WTC11 (cell line): ENCODE data around the gene RHOBTB3. TPM values are rescaled to one million over a fixed set of nuclear protein-coding genes. Genes with fewer than 3 reads are reported as not detected.

Source experiments
- ATAC-seq: fragments of 200-7000 bp; cut with Tn5 transposase; 2 replicates; pipeline ENCODE4 v1.10.0; 2021; ENCODE audit warnings: mild to moderate bottlenecking, moderate library complexity
- CTCF ChIA-PET: fragments of 300-600 bp; sonication (Branson Sonifier 250); formaldehyde crosslinking; loops from one replicate; lab custom pipeline; 2021; ENCODE audit warnings: antibody characterized with exemption; lab: Charles Lee
- POLR2A ChIA-PET: fragments of 350-600 bp; sonication (Branson Sonifier 250); formaldehyde crosslinking; loops from one replicate; lab custom pipeline; 2021; ENCODE audit warnings: antibody characterized with exemption; lab: Charles Lee
- DNase-seq: peaks from one replicate; pipeline ENCODE4 v3.0.0; 2021; ENCODE audit warnings: low spot score
- H3K27ac Mint-ChIP-seq: 2 replicates; pipeline ENCODE4 v1.8.0; 2021; ENCODE audit warnings: mixed read lengths
- H3K27me3 Mint-ChIP-seq: 2 replicates; pipeline ENCODE4 v1.8.0; 2021; ENCODE audit warnings: low read depth, mild to moderate bottlenecking, moderate library complexity, mixed read lengths
- H3K36me3 Mint-ChIP-seq: 2 replicates; pipeline ENCODE4 v1.8.0; 2021; ENCODE audit warnings: mixed read lengths
- H3K4me1 Mint-ChIP-seq: 2 replicates; pipeline ENCODE4 v1.8.0; 2022; ENCODE audit warnings: mixed read lengths
- H3K4me3 Mint-ChIP-seq: 2 replicates; pipeline ENCODE4 v1.8.0; 2021; ENCODE audit warnings: mild to moderate bottlenecking, moderate library complexity, mixed read lengths
- H3K9me3 Mint-ChIP-seq: 2 replicates; pipeline ENCODE4 v1.8.0; 2021; ENCODE audit warnings: mixed read lengths
- ATF1 ChIP-seq: sonication (generic); formaldehyde crosslinking; IDR thresholded peaks from 2 replicates; pipeline ENCODE4 v1.8.1; 2023; ENCODE audit warnings: mild to moderate bottlenecking, moderate library complexity, missing genetic modification reagents
- CBFB ChIP-seq: sonication (generic); formaldehyde crosslinking; IDR thresholded peaks from 2 replicates; pipeline ENCODE4 v1.8.1; 2022; ENCODE audit warnings: mild to moderate bottlenecking, low read depth, missing genetic modification reagents
- EMX1 ChIP-seq: fragments of 250-450 bp; sonication (Bioruptor Pico); IDR thresholded peaks from 2 replicates; pipeline ENCODE4 v1.8.0; 2021; ENCODE audit warnings: mild to moderate bottlenecking
- GABPB1 ChIP-seq: sonication (generic); formaldehyde crosslinking; IDR thresholded peaks from 2 replicates; pipeline ENCODE4 v1.8.1; 2023; ENCODE audit warnings: mild to moderate bottlenecking, missing genetic modification reagents
- IRF2 ChIP-seq: sonication (generic); formaldehyde crosslinking; IDR thresholded peaks from 2 replicates; pipeline ENCODE4 v1.8.0; 2022; ENCODE audit warnings: low read depth, missing genetic modification reagents, borderline replicate concordance
- MYBL2 ChIP-seq: sonication (generic); formaldehyde crosslinking; IDR thresholded peaks from 2 replicates; pipeline ENCODE4 v1.8.1; 2023; ENCODE audit warnings: mild to moderate bottlenecking, moderate library complexity, missing genetic modification reagents
- NFE2L1 ChIP-seq: sonication (generic); formaldehyde crosslinking; IDR thresholded peaks from 2 replicates; pipeline ENCODE4 v1.8.1; 2023; ENCODE audit warnings: missing genetic modification reagents
- OVOL2 ChIP-seq: fragments of 250-450 bp; sonication (Bioruptor Pico); IDR thresholded peaks from 2 replicates; pipeline ENCODE4 v1.9.0; 2021; ENCODE audit warnings: mild to moderate bottlenecking, borderline replicate concordance
- TEAD4 ChIP-seq: sonication (generic); formaldehyde crosslinking; IDR thresholded peaks from 2 replicates; pipeline ENCODE4 v1.8.0; 2022; ENCODE audit warnings: mild to moderate bottlenecking, missing genetic modification reagents
- ZNF138 ChIP-seq: sonication (generic); formaldehyde crosslinking; conservative IDR thresholded peaks from 2 replicates; pipeline ENCODE4 v1.8.1; 2022; ENCODE audit warnings: mild to moderate bottlenecking, moderate library complexity, missing genetic modification reagents
- ZNF263 ChIP-seq: sonication (generic); formaldehyde crosslinking; IDR thresholded peaks from 2 replicates; pipeline ENCODE4 v1.8.1; 2022; ENCODE audit warnings: low read depth, mild to moderate bottlenecking, moderate library complexity, missing genetic modification reagents
- ZNF396 ChIP-seq: fragments of 250-450 bp; sonication (Bioruptor Pico); IDR thresholded peaks from 2 replicates; pipeline ENCODE4 v1.8.0; 2021; ENCODE audit warnings: mild to moderate bottlenecking, moderate library complexity, borderline replicate concordance
- ZNF423 ChIP-seq: fragments of 250-450 bp; sonication (Bioruptor Pico); IDR thresholded peaks from 2 replicates; pipeline ENCODE4 v2.1.2; 2022; ENCODE audit warnings: mild to moderate bottlenecking, moderate library complexity
- ZNF671 ChIP-seq: fragments of 250-450 bp; sonication (Bioruptor Pico); IDR thresholded peaks from 2 replicates; pipeline ENCODE4 v1.8.0; 2021; ENCODE audit warnings: mild to moderate bottlenecking
- total RNA-seq: library from RNA; stranded (reverse); gene quantifications from 3 replicates; pipeline ENCODE4 v1.2.3, GENCODE V29; 2021
- TF ChIP-seq, protein P1 (sequence below): sonication (generic); formaldehyde crosslinking; IDR thresholded peaks from 2 replicates; pipeline ENCODE4 v1.8.1; 2023; ENCODE audit warnings: mild to moderate bottlenecking, missing genetic modification reagents
- TF ChIP-seq, protein P2 (sequence below): fragments of 250-450 bp; sonication (Bioruptor Pico); IDR thresholded peaks from 2 replicates; pipeline ENCODE4 v1.9.0; 2021; ENCODE audit warnings: moderate library complexity, mild to moderate bottlenecking, inconsistent platforms, borderline replicate concordance
- TF ChIP-seq, protein P3 (sequence below): fragments of 200-600 bp; IDR thresholded peaks from 2 replicates; pipeline ENCODE4 v1.8.0; 2022; ENCODE audit warnings: antibody characterized with exemption
- TF ChIP-seq, protein P4 (sequence below): sonication (generic); formaldehyde crosslinking; IDR thresholded peaks from 2 replicates; pipeline ENCODE4 v1.8.1; 2022; ENCODE audit warnings: low read depth, missing genetic modification reagents, borderline replicate concordance
- TF ChIP-seq, protein P5 (sequence below): fragments of 250-450 bp; sonication (Bioruptor Pico); IDR thresholded peaks from 2 replicates; pipeline ENCODE4 v1.9.0; 2021; ENCODE audit warnings: mild to moderate bottlenecking

The RHOBTB3 gene
- total RNA-seq, 1 experiment from 2014 or later, result 13.8 TPM

DNA sequence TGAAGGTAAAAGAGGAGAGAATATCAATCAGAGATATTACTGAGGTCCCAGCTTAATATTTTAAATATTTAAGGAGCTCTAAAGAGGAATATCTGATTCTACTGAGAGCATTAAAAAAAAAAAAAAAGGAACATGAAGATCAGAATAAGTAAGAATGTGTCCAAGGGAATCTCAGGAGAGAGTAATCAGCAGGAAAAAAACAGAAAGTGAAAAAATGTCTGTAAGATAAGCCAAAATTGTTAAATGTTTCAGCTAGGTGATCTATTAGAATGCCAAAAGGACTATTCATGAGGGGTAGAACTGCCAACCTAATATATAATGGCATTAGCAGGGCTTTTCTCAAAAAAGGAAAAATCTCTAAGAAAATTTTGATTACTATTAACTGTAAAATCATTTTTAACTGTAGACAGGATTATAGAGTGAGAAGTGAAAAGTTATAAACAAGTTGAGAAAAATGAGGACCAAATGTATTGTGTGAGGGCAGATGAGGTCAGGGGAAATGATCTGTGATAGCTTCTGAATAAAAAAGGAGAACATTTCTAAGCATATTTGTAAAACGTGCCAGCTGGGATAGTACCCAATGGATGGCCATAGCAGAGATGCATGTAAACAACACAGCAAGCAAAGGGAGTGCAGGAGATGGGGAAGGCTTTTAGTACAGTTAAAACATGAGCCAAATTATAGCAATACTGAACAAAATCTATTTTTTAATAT, 9.4 kb upstream of the RHOBTB3 start:
- H3K4me1 Mint-ChIP-seq, result peaks cover 20% of the 10 kb centered on the region
- no peaks in the 10 kb centered on the region for H3K9me3 Mint-ChIP-seq
- no peak for TF ChIP-seq ZNF671 (CRISPR knock-in tag)
- TF ChIP-seq TEAD4 (CRISPR knock-in tag), result no peak
- TF ChIP-seq ZNF396 (CRISPR knock-in tag), result no peak
- TF ChIP-seq MYBL2, result no peak
- TF ChIP-seq ZNF263 (CRISPR knock-in tag), result no peak
- TF ChIP-seq ZNF138, result no peak
- no peak for TF ChIP-seq EMX1 (CRISPR knock-in tag)
- no peak for TF ChIP-seq NFE2L1 (CRISPR knock-in tag)
- H3K27ac Mint-ChIP-seq, result no peak overlapping the region
- ATAC-seq (no peak), DNase-seq (no peak)
- ChIA-PET POLR2A (no interaction called here), CTCF (no interaction called here)
- no peaks in the 10 kb centered on the region for H3K36me3 Mint-ChIP-seq
- no peaks in the 10 kb centered on the region for H3K27me3 Mint-ChIP-seq
- H3K4me3 Mint-ChIP-seq, result no peak overlapping the region

DNA sequence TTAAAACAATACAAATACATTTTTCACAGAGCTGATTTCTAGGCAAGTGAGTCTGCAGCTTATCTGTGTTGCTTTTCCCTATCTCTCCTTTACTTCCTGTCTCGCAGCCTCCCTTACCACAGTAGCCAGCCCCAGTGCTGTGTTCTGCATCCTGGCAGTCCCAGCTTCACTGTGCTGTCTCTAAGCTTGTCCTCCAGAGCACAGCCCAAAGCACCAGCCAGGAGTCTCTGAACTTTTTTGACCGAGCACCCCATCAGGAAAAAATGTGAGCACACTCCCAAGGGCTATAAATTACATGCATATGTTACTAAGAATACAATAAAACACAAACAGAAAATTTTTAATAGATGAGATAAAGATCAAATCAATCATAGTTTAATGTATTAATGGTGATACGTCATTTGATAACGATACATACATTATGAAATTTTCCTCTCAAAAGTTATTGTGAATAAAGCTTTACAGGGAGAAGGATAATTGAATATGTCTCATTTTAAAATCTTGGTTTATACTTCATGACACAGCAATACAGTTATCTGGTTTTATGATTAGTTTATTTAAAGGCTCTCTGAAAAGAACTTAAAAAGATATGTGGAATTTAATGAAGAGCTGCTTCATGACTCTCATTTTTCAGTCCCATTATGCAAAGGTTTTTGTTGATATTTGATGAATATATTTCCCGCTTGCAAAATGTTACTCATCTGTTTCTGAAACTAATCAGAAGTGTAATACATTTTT, 7.3 kb upstream of the RHOBTB3 start:
- ChIA-PET CTCF (interaction anchor here (1.2 kb wide), 1 partner anchor 77 kb away, joined by 8 read pairs; the partner anchor contains the start of gene RFESD), POLR2A (no interaction called here)
- Mint-ChIP-seq H3K36me3 (no peaks in the 10 kb centered on the region), H3K9me3 (no peaks in the 10 kb centered on the region), H3K27me3 (peaks cover 13% of the 10 kb centered on the region)
- peak; percentile 90 for ATAC-seq
- TF ChIP-seq, protein P1, sequence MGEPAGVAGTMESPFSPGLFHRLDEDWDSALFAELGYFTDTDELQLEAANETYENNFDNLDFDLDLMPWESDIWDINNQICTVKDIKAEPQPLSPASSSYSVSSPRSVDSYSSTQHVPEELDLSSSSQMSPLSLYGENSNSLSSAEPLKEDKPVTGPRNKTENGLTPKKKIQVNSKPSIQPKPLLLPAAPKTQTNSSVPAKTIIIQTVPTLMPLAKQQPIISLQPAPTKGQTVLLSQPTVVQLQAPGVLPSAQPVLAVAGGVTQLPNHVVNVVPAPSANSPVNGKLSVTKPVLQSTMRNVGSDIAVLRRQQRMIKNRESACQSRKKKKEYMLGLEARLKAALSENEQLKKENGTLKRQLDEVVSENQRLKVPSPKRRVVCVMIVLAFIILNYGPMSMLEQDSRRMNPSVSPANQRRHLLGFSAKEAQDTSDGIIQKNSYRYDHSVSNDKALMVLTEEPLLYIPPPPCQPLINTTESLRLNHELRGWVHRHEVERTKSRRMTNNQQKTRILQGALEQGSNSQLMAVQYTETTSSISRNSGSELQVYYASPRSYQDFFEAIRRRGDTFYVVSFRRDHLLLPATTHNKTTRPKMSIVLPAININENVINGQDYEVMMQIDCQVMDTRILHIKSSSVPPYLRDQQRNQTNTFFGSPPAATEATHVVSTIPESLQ (CRISPR knock-in tag), result no peak
- TF ChIP-seq, protein P2, sequence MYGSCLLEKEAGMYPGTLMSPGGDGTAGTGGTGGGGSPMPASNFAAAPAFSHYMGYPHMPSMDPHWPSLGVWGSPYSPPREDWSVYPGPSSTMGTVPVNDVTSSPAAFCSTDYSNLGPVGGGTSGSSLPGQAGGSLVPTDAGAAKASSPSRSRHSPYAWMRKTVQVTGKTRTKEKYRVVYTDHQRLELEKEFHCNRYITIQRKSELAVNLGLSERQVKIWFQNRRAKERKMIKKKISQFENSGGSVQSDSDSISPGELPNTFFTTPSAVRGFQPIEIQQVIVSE (CRISPR knock-in tag), result no peak
- TF ChIP-seq, protein P3, sequence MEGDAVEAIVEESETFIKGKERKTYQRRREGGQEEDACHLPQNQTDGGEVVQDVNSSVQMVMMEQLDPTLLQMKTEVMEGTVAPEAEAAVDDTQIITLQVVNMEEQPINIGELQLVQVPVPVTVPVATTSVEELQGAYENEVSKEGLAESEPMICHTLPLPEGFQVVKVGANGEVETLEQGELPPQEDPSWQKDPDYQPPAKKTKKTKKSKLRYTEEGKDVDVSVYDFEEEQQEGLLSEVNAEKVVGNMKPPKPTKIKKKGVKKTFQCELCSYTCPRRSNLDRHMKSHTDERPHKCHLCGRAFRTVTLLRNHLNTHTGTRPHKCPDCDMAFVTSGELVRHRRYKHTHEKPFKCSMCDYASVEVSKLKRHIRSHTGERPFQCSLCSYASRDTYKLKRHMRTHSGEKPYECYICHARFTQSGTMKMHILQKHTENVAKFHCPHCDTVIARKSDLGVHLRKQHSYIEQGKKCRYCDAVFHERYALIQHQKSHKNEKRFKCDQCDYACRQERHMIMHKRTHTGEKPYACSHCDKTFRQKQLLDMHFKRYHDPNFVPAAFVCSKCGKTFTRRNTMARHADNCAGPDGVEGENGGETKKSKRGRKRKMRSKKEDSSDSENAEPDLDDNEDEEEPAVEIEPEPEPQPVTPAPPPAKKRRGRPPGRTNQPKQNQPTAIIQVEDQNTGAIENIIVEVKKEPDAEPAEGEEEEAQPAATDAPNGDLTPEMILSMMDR, result no peak
- TF ChIP-seq IRF2 (CRISPR knock-in tag), result no peak
- TF ChIP-seq, protein P4, sequence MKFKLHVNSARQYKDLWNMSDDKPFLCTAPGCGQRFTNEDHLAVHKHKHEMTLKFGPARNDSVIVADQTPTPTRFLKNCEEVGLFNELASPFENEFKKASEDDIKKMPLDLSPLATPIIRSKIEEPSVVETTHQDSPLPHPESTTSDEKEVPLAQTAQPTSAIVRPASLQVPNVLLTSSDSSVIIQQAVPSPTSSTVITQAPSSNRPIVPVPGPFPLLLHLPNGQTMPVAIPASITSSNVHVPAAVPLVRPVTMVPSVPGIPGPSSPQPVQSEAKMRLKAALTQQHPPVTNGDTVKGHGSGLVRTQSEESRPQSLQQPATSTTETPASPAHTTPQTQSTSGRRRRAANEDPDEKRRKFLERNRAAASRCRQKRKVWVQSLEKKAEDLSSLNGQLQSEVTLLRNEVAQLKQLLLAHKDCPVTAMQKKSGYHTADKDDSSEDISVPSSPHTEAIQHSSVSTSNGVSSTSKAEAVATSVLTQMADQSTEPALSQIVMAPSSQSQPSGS (CRISPR knock-in tag), result no peak
- TF ChIP-seq, all 79 proteins: peak for 0
- no peak overlapping the region for H3K4me3 Mint-ChIP-seq
- peaks cover 41% of the 10 kb centered on the region for H3K4me1 Mint-ChIP-seq
- no peak overlapping the region for H3K27ac Mint-ChIP-seq
- DNase-seq, result no peak

DNA sequence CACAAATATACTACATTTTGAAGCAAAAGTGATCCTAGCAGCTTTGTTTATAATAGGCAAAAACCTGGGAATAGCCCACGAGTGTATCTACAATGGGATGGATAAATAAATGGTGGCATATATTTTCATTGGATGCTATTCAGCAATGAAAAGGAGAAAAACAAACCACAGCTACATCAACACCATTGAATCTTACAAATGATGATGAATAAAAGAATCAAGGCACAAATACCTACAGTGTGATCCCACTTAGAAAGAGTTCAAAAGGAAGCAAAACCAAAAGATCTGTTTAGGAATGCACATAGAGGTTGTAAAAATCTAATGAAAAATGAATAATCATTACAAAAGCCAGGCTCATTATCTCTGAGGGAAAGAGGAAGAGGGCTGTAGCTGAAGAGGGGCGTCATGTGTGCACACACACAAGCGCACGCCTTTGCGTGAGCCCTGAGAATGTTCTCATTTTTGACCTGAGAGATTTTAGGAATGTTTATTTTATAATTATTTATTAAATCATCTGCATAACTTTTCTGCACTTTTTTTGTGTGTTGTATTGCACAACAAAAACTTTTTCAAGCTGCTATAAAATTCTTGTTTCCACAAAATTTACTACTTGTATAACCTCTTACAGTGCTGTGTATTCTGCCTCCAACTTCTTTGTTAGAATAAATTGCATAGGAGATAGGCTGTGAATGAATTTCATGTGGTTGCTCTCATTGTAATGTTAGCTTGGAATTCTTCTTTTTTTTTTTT, 5.9 kb upstream of the RHOBTB3 start:
- Mint-ChIP-seq H3K4me1 (peaks cover 53% of the 10 kb centered on the region), H3K27ac (no peak overlapping the region), H3K36me3 (no peaks in the 10 kb centered on the region), H3K27me3 (peaks cover 26% of the 10 kb centered on the region), H3K4me3 (no peak overlapping the region), H3K9me3 (no peaks in the 10 kb centered on the region)
- ChIA-PET POLR2A (no interaction called here), CTCF (no interaction called here)
- DNase-seq (no peak), ATAC-seq (no peak)
- TF ChIP-seq ATF1 (CRISPR knock-in tag) (no peak), CBFB (no peak), OVOL2 (CRISPR knock-in tag) (no peak), ZNF423 (CRISPR knock-in tag) (no peak), ZNF138 (no peak), GABPB1 (CRISPR knock-in tag) (no peak)
- TF ChIP-seq, protein P5, sequence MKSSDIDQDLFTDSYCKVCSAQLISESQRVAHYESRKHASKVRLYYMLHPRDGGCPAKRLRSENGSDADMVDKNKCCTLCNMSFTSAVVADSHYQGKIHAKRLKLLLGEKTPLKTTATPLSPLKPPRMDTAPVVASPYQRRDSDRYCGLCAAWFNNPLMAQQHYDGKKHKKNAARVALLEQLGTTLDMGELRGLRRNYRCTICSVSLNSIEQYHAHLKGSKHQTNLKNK, result no peak
- TF ChIP-seq, protein P4 (CRISPR knock-in tag), result no peak
- TF ChIP-seq, protein P3, result no peak
